SU-DHL-6 (cell line): ENCODE results near the gene CHIA.

Experiments used
- H2AFZ ChIP-seq: fragments of 200-600 bp; sonication (generic); 2 replicates; pipeline ENCODE4 v1.6.1; 2014; ENCODE audit warnings: low read depth, mild to moderate bottlenecking, moderate library complexity, mixed read lengths, antibody characterized with exemption, low read length; ENCODE audit not compliant: severe bottlenecking
- H3F3A ChIP-seq: fragments of 200-600 bp; shearing (Covaris generic); 2 replicates; pipeline ENCODE4 v1.6.0; 2016; ENCODE audit warnings: antibody characterized with exemption, mild to moderate bottlenecking; ENCODE audit not compliant: insufficient read depth
- H3K27ac ChIP-seq: fragments of 200-600 bp; sonication (generic); 2 replicates; pipeline ENCODE4 v1.5.1; 2016; ENCODE audit warnings: low read depth, mild to moderate bottlenecking, low read length, moderate library complexity, mixed read lengths
- H3K27me3 ChIP-seq: fragments of 200-600 bp; sonication (generic), shearing (Covaris generic); 2 replicates; pipeline ENCODE4 v1.6.0; 2014; ENCODE audit warnings: mild to moderate bottlenecking, low read length
- H3K36me3 ChIP-seq: fragments of 200-600 bp; sonication (generic); 2 replicates; pipeline ENCODE4 v1.6.1; 2014; ENCODE audit warnings: mild to moderate bottlenecking, low read length, mixed read lengths
- H3K4me2 ChIP-seq: fragments of 300-600, 200-600 bp; shearing (Covaris generic), sonication (generic); 2 replicates; pipeline ENCODE4 v1.6.0; 2014; ENCODE audit warnings: low read length, low read depth, mild to moderate bottlenecking; ENCODE audit not compliant: poor library complexity, severe bottlenecking
- H3K4me3 ChIP-seq: fragments of 200-600 bp; sonication (generic); 2 replicates; pipeline ENCODE4 v1.5.1; 2014; ENCODE audit warnings: antibody characterized with exemption, low read length, mild to moderate bottlenecking, mixed read lengths; ENCODE audit not compliant: insufficient read depth, poor library complexity, severe bottlenecking
- H3K79me2 ChIP-seq: fragments of 200-600 bp; sonication (generic); 2 replicates; pipeline ENCODE4 v1.6.1; 2014; ENCODE audit warnings: mild to moderate bottlenecking, low read length, moderate library complexity; ENCODE audit not compliant: insufficient read depth
- H3K9ac ChIP-seq: fragments of 200-600 bp; sonication (generic); 2 replicates; pipeline ENCODE4 v1.7.0; 2014; ENCODE audit warnings: mild to moderate bottlenecking, low read length
- H3K9me2 ChIP-seq: fragments of 200-600 bp; sonication (generic); replicated peaks from 2 replicates; pipeline ENCODE4 v1.6.1; 2014; ENCODE audit warnings: low read length; ENCODE audit not compliant: insufficient read depth
- H3K9me3 ChIP-seq: fragments of 200-600 bp; sonication (generic); 2 replicates; pipeline ENCODE4 v1.6.1; 2014; ENCODE audit warnings: low read length, mixed read lengths; ENCODE audit not compliant: insufficient read depth
- H4K20me1 ChIP-seq: fragments of 200-600 bp; sonication (generic); 2 replicates; pipeline ENCODE4 v1.6.1; 2014; ENCODE audit warnings: low read depth, mild to moderate bottlenecking, antibody characterized with exemption, low read length, moderate library complexity, mixed read lengths
- CTCF ChIP-seq: fragments of 200-600 bp; sonication (generic); IDR thresholded peaks from one replicate; pipeline ENCODE4 v1.5.1; 2017; ENCODE audit warnings: antibody characterized with exemption, mild to moderate bottlenecking, low read length, moderate library complexity; ENCODE audit not compliant: insufficient read depth, poor library complexity, severe bottlenecking
- EZH2phosphoT487 ChIP-seq: fragments of 200-600 bp; sonication (generic), shearing (Covaris generic); conservative IDR thresholded peaks from 2 replicates; pipeline ENCODE4 v1.6.1; 2018; ENCODE audit warnings: mild to moderate bottlenecking, antibody characterized with exemption, low read length, moderate library complexity, mixed read lengths

Gene CHIA

GRCh38 chr1:111309690-111310089 is 19.0 kb downstream of the CHIA start:
- Histone ChIP-seq H4K20me1 (no peaks in the 10 kb centered on the region), H3K9ac (no peak overlapping the region), H2AFZ (no peak overlapping the region), H3K27ac (no peak overlapping the region), H3K4me2 (no peak overlapping the region), H3K9me3 (no peaks in the 10 kb centered on the region; the same call in 1 of the 2 replicates), H3K4me3 (no peak overlapping the region), H3K9me2 (no peaks in the 10 kb centered on the region), H3K79me2 (no peaks in the 10 kb centered on the region), H3K36me3 (no peaks in the 10 kb centered on the region), H3F3A (no peaks in the 10 kb centered on the region), H3K27me3 (no peaks in the 10 kb centered on the region)
- TF ChIP-seq EZH2phosphoT487 (no peak), CTCF (no peak)

- H3K79me2 ChIP-seq = no peaks in the 10 kb centered on the region
- no peak overlapping the region for H2AFZ ChIP-seq
- no peaks in the 10 kb centered on the region for H3K36me3 ChIP-seq
- H3K9me3 ChIP-seq = no peaks in the 10 kb centered on the region
- no peak overlapping the region for H3K4me2 ChIP-seq
- H4K20me1 ChIP-seq = no peaks in the 10 kb centered on the region
- TF ChIP-seq EZH2phosphoT487 (no peak), CTCF (no peak)
- H3K9me2 ChIP-seq = no peaks in the 10 kb centered on the region
- no peak overlapping the region for H3K4me3 ChIP-seq
- no peaks in the 10 kb centered on the region for H3K27me3 ChIP-seq
- H3K27ac ChIP-seq = no peak overlapping the region
- H3F3A ChIP-seq = no peaks in the 10 kb centered on the region
- H3K9ac ChIP-seq = no peak overlapping the region
Measured at GRCh38 chr1:111318523-111318922, 27.9 kb downstream of the CHIA start.

- no peaks in the 10 kb centered on the region for H3K9me2 ChIP-seq
- TF ChIP-seq EZH2phosphoT487 (no peak), CTCF (no peak)
- H4K20me1 ChIP-seq = no peaks in the 10 kb centered on the region
- no peaks in the 10 kb centered on the region for H3K79me2 ChIP-seq
- no peak overlapping the region for H2AFZ ChIP-seq
- H3K27ac ChIP-seq = no peak overlapping the region
- H3F3A ChIP-seq = no peaks in the 10 kb centered on the region
- H3K9me3 ChIP-seq = no peaks in the 10 kb centered on the region
- no peak overlapping the region for H3K9ac ChIP-seq
- H3K4me2 ChIP-seq = no peak overlapping the region
- no peaks in the 10 kb centered on the region for H3K36me3 ChIP-seq
- H3K4me3 ChIP-seq = no peak overlapping the region
- H3K27me3 ChIP-seq = no peaks in the 10 kb centered on the region
Measured at GRCh38 chr1:111320066-111320879, 29.6 kb downstream of the CHIA start.
